ENCODE results near the gene ANKUB1. TPM values are rescaled to one million over a fixed set of nuclear protein-coding genes. Genes with fewer than 3 reads are reported as not detected.

The ANKUB1 gene
- total RNA-seq, 1 donor from 2014 or later: not detected

GRCh38 chr3:149764302-149764701 is 28.1 kb downstream of the ANKUB1 start:
- H3K4me3 Mint-ChIP-seq: no peak overlapping the region
- H3K9ac ChIP-seq: no peak overlapping the region

GRCh38 chr3:149763565-149764195 is 28.7 kb downstream of the ANKUB1 start:
- Histone ChIP-seq H2AFZ (replicated peaks) (no peak overlapping the region), H3K4me1 (no peaks in the 10 kb centered on the region), H3K4me3 (no peak overlapping the region), H3F3A (ENCODE audit: low read depth) (no peaks in the 10 kb centered on the region), H4K20me1 (ENCODE audit: low read depth) (no peaks in the 10 kb centered on the region), H3K9me3 (ENCODE audit: low read depth) (no peaks in the 10 kb centered on the region), H3K79me2 (ENCODE audit: low read depth) (no peaks in the 10 kb centered on the region), H3K36me3 (no peaks in the 10 kb centered on the region), H3K27ac (no peak overlapping the region), H3K27me3 (peaks cover 33% of the 10 kb centered on the region), H3K4me2 (no peak overlapping the region), H3K9ac (no peak overlapping the region)
- H3K27ac Mint-ChIP-seq: no peak overlapping the region
- no peak overlapping the region for H3K4me3 Mint-ChIP-seq
- peaks cover 5% of the 10 kb centered on the region for H3K4me1 Mint-ChIP-seq
- H3K27me3 Mint-ChIP-seq (ENCODE audit: insufficient read depth, low read depth): no peaks in the 10 kb centered on the region
- DNase-seq (ENCODE audit: low spot score): no peak
- no peaks in the 10 kb centered on the region for H3K36me3 Mint-ChIP-seq
- TF ChIP-seq EZH2 (IDR thresholded peaks at IDR 0.05) (no peak), EZH2phosphoT487 (IDR thresholded peaks at IDR 0.05) (no peak), CTCF (IDR thresholded peaks at IDR 0.05) (no peak)
- H3K9me3 Mint-ChIP-seq: no peaks in the 10 kb centered on the region

More at GRCh38 chr3:149764302-149764701, 28.1 kb downstream of the ANKUB1 start:
- H3K36me3 Mint-ChIP-seq: no peaks in the 10 kb centered on the region
- no peaks in the 10 kb centered on the region for H3K9me3 Mint-ChIP-seq
- Histone ChIP-seq H3K36me3 (no peaks in the 10 kb centered on the region), H3K4me1 (no peaks in the 10 kb centered on the region), H3K79me2 (ENCODE audit: low read depth) (no peaks in the 10 kb centered on the region), H3K27me3 (peaks cover 33% of the 10 kb centered on the region), H3K4me2 (no peak overlapping the region), H4K20me1 (ENCODE audit: low read depth) (no peaks in the 10 kb centered on the region), H3F3A (ENCODE audit: low read depth) (no peaks in the 10 kb centered on the region), H2AFZ (replicated peaks) (no peak overlapping the region), H3K9me3 (ENCODE audit: low read depth) (no peaks in the 10 kb centered on the region), H3K4me3 (no peak overlapping the region), H3K27ac (no peak overlapping the region)
- H3K27me3 Mint-ChIP-seq (ENCODE audit: insufficient read depth, low read depth): no peaks in the 10 kb centered on the region
- H3K4me1 Mint-ChIP-seq: peaks cover 5% of the 10 kb centered on the region
- TF ChIP-seq EZH2 (IDR thresholded peaks at IDR 0.05): no peak
- no peak for TF ChIP-seq CTCF (IDR thresholded peaks at IDR 0.05)
- TF ChIP-seq EZH2phosphoT487 (IDR thresholded peaks at IDR 0.05): no peak
- H3K27ac Mint-ChIP-seq: no peak overlapping the region
- DNase-seq (ENCODE audit: low spot score): no peak

GRCh38 chr3:149753717-149754116 is 38.6 kb downstream of the ANKUB1 start:
- no peak overlapping the region for H3K4me3 Mint-ChIP-seq
- H2AFZ ChIP-seq (replicated peaks): peak overlapping the region; percentile 45

More at GRCh38 chr3:149753717-149754116, 38.6 kb downstream of the ANKUB1 start:
- peaks cover 11% of the 10 kb centered on the region for H3K4me1 Mint-ChIP-seq
- H3K36me3 Mint-ChIP-seq: peaks cover 7% of the 10 kb centered on the region
- H3K27me3 Mint-ChIP-seq (ENCODE audit: insufficient read depth, low read depth): no peaks in the 10 kb centered on the region
- no peaks in the 10 kb centered on the region for H3K9me3 Mint-ChIP-seq
- no peak overlapping the region for H3K27ac ChIP-seq
- peaks cover 28% of the 10 kb centered on the region for H3K79me2 ChIP-seq (ENCODE audit: low read depth)
- H4K20me1 ChIP-seq (ENCODE audit: low read depth): no peaks in the 10 kb centered on the region
- H3K4me2 ChIP-seq: no peak overlapping the region
- peaks cover 8% of the 10 kb centered on the region for H3K4me1 ChIP-seq
- TF ChIP-seq CTCF (IDR thresholded peaks at IDR 0.05) (no peak), EZH2phosphoT487 (IDR thresholded peaks at IDR 0.05) (no peak), EZH2 (IDR thresholded peaks at IDR 0.05) (no peak)
- H3K27me3 ChIP-seq: no peaks in the 10 kb centered on the region
- no peak overlapping the region for H3K27ac Mint-ChIP-seq
- H3F3A ChIP-seq (ENCODE audit: low read depth): no peaks in the 10 kb centered on the region
- H3K4me3 ChIP-seq: no peak overlapping the region
- H3K36me3 ChIP-seq: peaks cover 14% of the 10 kb centered on the region
- H3K9ac ChIP-seq: no peak overlapping the region
- no peak for DNase-seq (ENCODE audit: low spot score)
- H3K9me3 ChIP-seq (ENCODE audit: low read depth): no peaks in the 10 kb centered on the region

Measured in neural progenitor cell (in vitro differentiated cells).